Caco-2 (cell line): ENCODE results near the gene ZNF80. TPM values are rescaled to one million over a fixed set of nuclear protein-coding genes. Genes with fewer than 3 reads are reported as not detected.

ENCODE experiments used
- BruUV-seq: library from RNA; stranded (reverse); fragments of 400-500 nt; replicated peaks from 2 replicates; lab custom pipeline; 2021; lab: Mats Ljungman, UMichigan
- CTCF ChIA-PET: fragments of 300-600 bp; sonication (Branson Sonifier 250); formaldehyde crosslinking; loops from one replicate; lab custom pipeline; 2022; ENCODE audit warnings: antibody characterized with exemption; lab: Charles Lee
- POLR2A ChIA-PET: fragments of 300-600 bp; sonication (Branson Sonifier 250); formaldehyde crosslinking; loops from one replicate; lab custom pipeline; 2022; ENCODE audit warnings: antibody characterized with exemption; lab: Charles Lee
- DNase-seq, 2 experiments: peaks; one replicate each; pipeline versions ENCODE4 v3.0.0 to v3.0.0-alpha.2; 2020 to 2022
- H3K27me3 ChIP-seq: replicated peaks from 2 replicates; pipeline ENCODE4 v1.6.0; 2011; ENCODE audit warnings: low read length; ENCODE audit not compliant: control insufficient read depth, insufficient read depth
- H3K36me3 ChIP-seq: 2 replicates; pipeline ENCODE4 v1.5.1; 2011; ENCODE audit warnings: low read length; ENCODE audit not compliant: control insufficient read depth, insufficient read depth
- H3K4me1 ChIP-seq: fragments of 250-450 bp; sonication (Bioruptor Pico); 2 replicates; pipeline ENCODE4 v1.5.1; 2020; ENCODE audit warnings: mild to moderate bottlenecking
- H3K4me3 ChIP-seq: 2 replicates; pipeline ENCODE4 v1.5.1; 2011; ENCODE audit warnings: low read depth, mild to moderate bottlenecking, control low read depth, low read length
- H3K9me3 ChIP-seq: fragments of 250-450 bp; sonication (Bioruptor Pico); 2 replicates; pipeline ENCODE4 v1.5.1; 2020; ENCODE audit warnings: mild to moderate bottlenecking, moderate library complexity
- H3K27ac Mint-ChIP-seq: one replicate; pipeline ENCODE4 v1.8.0; 2022; ENCODE audit warnings: mixed read lengths; ENCODE audit not compliant: unreplicated experiment
- H3K27me3 Mint-ChIP-seq: one replicate; pipeline ENCODE4 v1.8.0; 2022; ENCODE audit warnings: mixed read lengths; ENCODE audit not compliant: insufficient read depth, unreplicated experiment
- H3K36me3 Mint-ChIP-seq: one replicate; pipeline ENCODE4 v1.8.0; 2022; ENCODE audit warnings: mild to moderate bottlenecking, mixed read lengths; ENCODE audit not compliant: insufficient read depth, unreplicated experiment
- H3K4me1 Mint-ChIP-seq: one replicate; pipeline ENCODE4 v1.8.0; 2022; ENCODE audit warnings: low read depth, mixed read lengths; ENCODE audit not compliant: unreplicated experiment
- H3K4me3 Mint-ChIP-seq: one replicate; pipeline ENCODE4 v1.8.0; 2022; ENCODE audit warnings: mild to moderate bottlenecking, moderate library complexity, mixed read lengths; ENCODE audit not compliant: unreplicated experiment
- H3K9me3 Mint-ChIP-seq: one replicate; pipeline ENCODE4 v1.8.0; 2022; ENCODE audit warnings: mixed read lengths; ENCODE audit not compliant: unreplicated experiment
- CTCF ChIP-seq, 2 experiments: fragments of 200-600 bp in 1 of 2; IDR thresholded peaks; 1 replicate in 1 of 2; 2 replicates in 1 of 2; pipeline versions ENCODE4 v1.5.1 to v1.8.0; 2011 to 2022; ENCODE audit warnings: antibody characterized with exemption in 1 of 2, control low read depth in 1 of 2, inconsistent platforms in 1 of 2, low read depth in 1 of 2, low read length in 1 of 2, mild to moderate bottlenecking in 1 of 2, moderate library complexity in 1 of 2; ENCODE audit not compliant: insufficient read depth in 1 of 2, severe bottlenecking in 1 of 2, unreplicated experiment in 1 of 2
- intact Hi-C: fragments of 100-400 bp; cut with micrococcal nuclease; formaldehyde crosslinking; loops from one replicate; pipeline ENCODE4 v1.10.0; 2022; ENCODE audit not compliant: unreplicated experiment
- total RNA-seq: library from RNA; stranded (reverse); gene quantifications from 2 replicates; pipeline ENCODE4 v1.2.3, GENCODE V29; 2022

Gene ZNF80
- total RNA-seq, 1 experiment from 2014 or later = not detected

GRCh38 chr3:114227076-114227475, 10.3 kb downstream of the ZNF80 start:
- H3K36me3 Mint-ChIP-seq = no peaks in the 10 kb centered on the region
- Histone ChIP-seq H3K4me3 (no peak overlapping the region), H3K36me3 (no peaks in the 10 kb centered on the region), H3K4me1 (no peaks in the 10 kb centered on the region), H3K27me3 (no peaks in the 10 kb centered on the region), H3K9me3 (no peaks in the 10 kb centered on the region)
- H3K9me3 Mint-ChIP-seq = peaks cover 23% of the 10 kb centered on the region
- no peak for TF ChIP-seq CTCF (IDR thresholded peaks at IDR 0.05; ENCODE audit: insufficient read depth in 1 of 2, low read depth in 1 of 2, low read length in 1 of 2, severe bottlenecking in 1 of 2, unreplicated experiment in 1 of 2)
- BruUV-seq = no TSS peak
- ChIA-PET CTCF (no interaction called here), POLR2A (no interaction called here)
- H3K4me1 Mint-ChIP-seq = no peaks in the 10 kb centered on the region
- intact Hi-C loops = no loop called here
- no peak for DNase-seq
- peaks cover 8% of the 10 kb centered on the region for H3K27me3 Mint-ChIP-seq
- no peak overlapping the region for H3K4me3 Mint-ChIP-seq
- H3K27ac Mint-ChIP-seq = no peak overlapping the region

GRCh38 chr3:114226313-114226712, 11.1 kb downstream of the ZNF80 start:
- Mint-ChIP-seq H3K9me3 (peaks cover 23% of the 10 kb centered on the region), H3K27me3 (peaks cover 8% of the 10 kb centered on the region), H3K27ac (no peak overlapping the region), H3K4me1 (no peaks in the 10 kb centered on the region), H3K4me3 (no peak overlapping the region), H3K36me3 (no peaks in the 10 kb centered on the region)
- no peak for DNase-seq
- Histone ChIP-seq H3K9me3 (no peaks in the 10 kb centered on the region), H3K27me3 (no peaks in the 10 kb centered on the region), H3K4me3 (no peak overlapping the region), H3K4me1 (no peaks in the 10 kb centered on the region), H3K36me3 (no peaks in the 10 kb centered on the region)
- intact Hi-C loops = no loop called here
- POLR2A ChIA-PET = no interaction called here
- no peak for TF ChIP-seq CTCF (IDR thresholded peaks at IDR 0.05; ENCODE audit: insufficient read depth in 1 of 2, low read depth in 1 of 2, low read length in 1 of 2, severe bottlenecking in 1 of 2, unreplicated experiment in 1 of 2)
- BruUV-seq = no TSS peak
- CTCF ChIA-PET = no interaction called here

GRCh38 chr3:114223143-114223542, 14.2 kb downstream of the ZNF80 start:
- no TSS peak for BruUV-seq
- Mint-ChIP-seq H3K4me3 (no peak overlapping the region), H3K9me3 (peaks cover 23% of the 10 kb centered on the region), H3K36me3 (no peaks in the 10 kb centered on the region), H3K4me1 (no peaks in the 10 kb centered on the region), H3K27ac (no peak overlapping the region), H3K27me3 (peaks cover 4% of the 10 kb centered on the region)
- H3K27me3 ChIP-seq = no peaks in the 10 kb centered on the region; the same call in 1 of the 2 replicates
- no peak overlapping the region for H3K4me3 ChIP-seq
- ChIA-PET CTCF (no interaction called here), POLR2A (no interaction called here)
- no peak for TF ChIP-seq CTCF (IDR thresholded peaks at IDR 0.05; ENCODE audit: insufficient read depth in 1 of 2, low read depth in 1 of 2, low read length in 1 of 2, severe bottlenecking in 1 of 2, unreplicated experiment in 1 of 2)
- no peaks in the 10 kb centered on the region for H3K4me1 ChIP-seq
- no peaks in the 10 kb centered on the region for H3K9me3 ChIP-seq
- H3K36me3 ChIP-seq = no peaks in the 10 kb centered on the region
- intact Hi-C loops = no loop called here
- DNase-seq = no peak
